HCT116 (cell line): ENCODE results near the gene FAIM2. TPM values are rescaled to one million over a fixed set of nuclear protein-coding genes. Genes with fewer than 3 reads are reported as not detected.

Experiments used
- ATAC-seq: fragments of 200-7000 bp; cut with Tn5 transposase; 2 replicates; pipeline ENCODE4 v1.9.1; 2020; ENCODE audit warnings: mild to moderate bottlenecking, moderate library complexity
- BruUV-seq: library from RNA; stranded (reverse); fragments of 400-500 nt; replicated peaks from 2 replicates; lab custom pipeline; 2021; lab: Mats Ljungman, UMichigan
- CTCF ChIA-PET: fragments of 300-600 bp; sonication (Branson Sonifier 250); formaldehyde crosslinking; loops from one replicate; lab custom pipeline; 2021; ENCODE audit warnings: antibody characterized with exemption; lab: Charles Lee
- POLR2A ChIA-PET: fragments of 300-600, 350-600 bp; sonication (Branson Sonifier 250); formaldehyde crosslinking; loops from one replicate; lab custom pipeline; 2021; ENCODE audit warnings: antibody characterized with exemption; lab: Charles Lee
- RAD21 ChIA-PET, 2 experiments: fragments of 300-600 bp; sonication (Branson Sonifier 250); formaldehyde crosslinking; loops; one replicate each; lab custom pipeline; 2023; ENCODE audit warnings: low total read pairs in 2 of 2; ENCODE audit not compliant: uncharacterized antibody in 2 of 2, unreplicated experiment in 2 of 2, low non-redundant PET in 1 of 2; lab: Charles Lee
- DNase-seq: peaks from one replicate; pipeline ENCODE4 v3.0.0-alpha.2; 2010; ENCODE audit warnings: low read depth, low spot score
- H2AFZ ChIP-seq: fragments of 200-600 bp; shearing (Covaris generic), sonication (generic); 2 replicates; pipeline ENCODE4 v1.6.1; 2017; ENCODE audit warnings: low read depth, mixed run types, mixed read lengths, antibody characterized with exemption, low read length; ENCODE audit not compliant: poor library complexity, severe bottlenecking
- H3K27ac ChIP-seq: 2 replicates; pipeline ENCODE4 v1.5.1; 2012; ENCODE audit warnings: low read depth, low read length
- H3K27me3 ChIP-seq: fragments of 200-600 bp; sonication (generic); 2 replicates; pipeline ENCODE4 v1.6.1; 2016; ENCODE audit warnings: mixed run types, low read length, mixed read lengths; ENCODE audit not compliant: insufficient read depth
- H3K36me3 ChIP-seq, 2 experiments: fragments of 200-500 bp in 1 of 2; fragments of 200-600 bp in 1 of 2; sonication (Bioruptor generic) in 1 of 2; sonication (generic) in 1 of 2; 2 replicates each; pipeline versions ENCODE4 v1.5.1 to v1.6.1; 2014 to 2016; ENCODE audit warnings: low read length in 2 of 2, inconsistent platforms in 1 of 2, mixed read lengths in 1 of 2, mixed run types in 1 of 2; ENCODE audit not compliant: insufficient read depth in 2 of 2, control insufficient read depth in 1 of 2
- H3K4me1 ChIP-seq, 2 experiments: fragments of 200-600 bp in 1 of 2; sonication (generic) in 1 of 2; 2 replicates each; pipeline versions ENCODE4 v1.5.1 to v1.6.1; 2012 to 2017; ENCODE audit warnings: low read length in 2 of 2, inconsistent platforms in 1 of 2, mild to moderate bottlenecking in 1 of 2, mixed read lengths in 1 of 2, mixed run types in 1 of 2, moderate library complexity in 1 of 2; ENCODE audit not compliant: insufficient read depth in 2 of 2, control insufficient read depth in 1 of 2
- H3K4me2 ChIP-seq: fragments of 200-600 bp; sonication (generic); 2 replicates; pipeline ENCODE4 v1.6.1; 2017; ENCODE audit warnings: mixed run types, low read length, mixed read lengths
- H3K4me3 ChIP-seq, 2 experiments: fragments of 200-600 bp in 1 of 2; sonication (generic) in 1 of 2; replicated peaks in 1 of 2; 2 replicates each; pipeline ENCODE4 v1.5.1; 2011 to 2016; ENCODE audit warnings: low read length in 2 of 2, control low read depth in 1 of 2, low read depth in 1 of 2, mild to moderate bottlenecking in 1 of 2, mixed read lengths in 1 of 2, mixed run types in 1 of 2
- H3K79me2 ChIP-seq: fragments of 200-600 bp; sonication (generic); 2 replicates; pipeline ENCODE4 v1.6.1; 2017; ENCODE audit warnings: mild to moderate bottlenecking, mixed run types, low read length, moderate library complexity, mixed read lengths; ENCODE audit not compliant: insufficient read depth
- H3K9ac ChIP-seq: fragments of 200-600 bp; sonication (generic); 2 replicates; pipeline ENCODE4 v1.6.1; 2016; ENCODE audit warnings: low read length, mixed read lengths
- H3K9me2 ChIP-seq: fragments of 200-600 bp; sonication (generic), shearing (Covaris generic); 2 replicates; pipeline ENCODE4 v1.6.1; 2017; ENCODE audit warnings: mixed run types, mild to moderate bottlenecking, moderate library complexity; ENCODE audit not compliant: insufficient read depth
- H3K9me3 ChIP-seq, 2 experiments: fragments of 200-500 bp in 1 of 2; fragments of 200-600 bp in 1 of 2; sonication (Bioruptor generic) in 1 of 2; sonication (generic) in 1 of 2; 2 replicates each; pipeline ENCODE4 v1.6.1; 2014 to 2017; ENCODE audit warnings: low read length in 2 of 2, mixed read lengths in 2 of 2, inconsistent platforms in 1 of 2, low read depth in 1 of 2, mild to moderate bottlenecking in 1 of 2, mixed run types in 1 of 2, moderate library complexity in 1 of 2; ENCODE audit not compliant: control insufficient read depth in 1 of 2, insufficient read depth in 1 of 2
- H4K20me1 ChIP-seq: fragments of 200-600 bp; sonication (generic), shearing (Covaris generic); 2 replicates; pipeline ENCODE4 v1.6.1; 2017; ENCODE audit warnings: mixed run types, mild to moderate bottlenecking, moderate library complexity; ENCODE audit not compliant: insufficient read depth
- ATF3 ChIP-seq: IDR thresholded peaks from 2 replicates; pipeline ENCODE4 v1.6.1; 2012
- CEBPB ChIP-seq: IDR thresholded peaks from 2 replicates; pipeline ENCODE4 v1.6.1; 2012; ENCODE audit warnings: low read depth
- CTCF ChIP-seq, 3 experiments: fragments of 200-600 bp in 1 of 3; sonication (generic) in 1 of 3; IDR thresholded peaks in 2 of 3; conservative IDR thresholded peaks in 1 of 3; 2 replicates each; pipeline ENCODE4 v1.5.1; 2012 to 2017; ENCODE audit warnings: low read depth in 2 of 3, low read length in 2 of 3, antibody characterized with exemption in 1 of 3, borderline replicate concordance in 1 of 3, control low read depth in 1 of 3, mild to moderate bottlenecking in 1 of 3, mixed read lengths in 1 of 3, mixed run types in 1 of 3, moderate library complexity in 1 of 3; ENCODE audit not compliant: insufficient read depth in 1 of 3
- ELF1 ChIP-seq: IDR thresholded peaks from 2 replicates; pipeline ENCODE4 v1.6.1; 2012; ENCODE audit warnings: low read depth, borderline replicate concordance
- EZH2phosphoT487 ChIP-seq: fragments of 200-600 bp; IDR thresholded peaks from 2 replicates; pipeline ENCODE4 v1.6.1; 2018; ENCODE audit warnings: antibody characterized with exemption, borderline replicate concordance
- POLR2AphosphoS5 ChIP-seq: IDR thresholded peaks from 2 replicates; pipeline ENCODE4 v1.6.1; 2011; ENCODE audit warnings: mild to moderate bottlenecking, low read depth, low read length, moderate library complexity
- RAD21 ChIP-seq: IDR thresholded peaks from 2 replicates; pipeline ENCODE4 v1.6.1; 2012; ENCODE audit warnings: low read depth, mild to moderate bottlenecking
- YY1 ChIP-seq: IDR thresholded peaks from 2 replicates; pipeline ENCODE4 v1.6.1; 2011; ENCODE audit warnings: low read length, low read depth, moderate library complexity, mild to moderate bottlenecking; ENCODE audit not compliant: insufficient replicate concordance; ENCODE audit errors: extremely low read depth
- ZBTB33 ChIP-seq: IDR thresholded peaks from 2 replicates; pipeline ENCODE4 v1.6.1; 2011; ENCODE audit warnings: mild to moderate bottlenecking, low read length, moderate library complexity; ENCODE audit not compliant: insufficient replicate concordance; ENCODE audit errors: extremely low read depth
- intact Hi-C: fragments of 100-400 bp; cut with micrococcal nuclease; formaldehyde crosslinking; loops from 2 replicates; pipeline ENCODE4 v1.10.0; 2022
- total RNA-seq: library from RNA; stranded (reverse); gene quantifications from one replicate; pipeline ENCODE4 v1.2.1, GENCODE V29; 2021; ENCODE audit not compliant: unreplicated experiment

Gene FAIM2
- total RNA-seq, 1 experiment from 2014 or later = not detected

GRCh38 chr12:49854976-49855375, 48.7 kb downstream of the FAIM2 start:
- Histone ChIP-seq H3K4me1 (no peaks in the 10 kb centered on the region), H3K4me2 (no peak overlapping the region), H3K79me2 (no peaks in the 10 kb centered on the region), H2AFZ (no peak overlapping the region)
- ATAC-seq = no peak
- TF ChIP-seq YY1 (no peak), EZH2phosphoT487 (no peak), POLR2AphosphoS5 (no peak), ZBTB33 (no peak), ATF3 (no peak)
- TF ChIP-seq, all 23 proteins: peak for 0
- H3K4me3 ChIP-seq = no peak overlapping the region
- no peaks in the 10 kb centered on the region for H3K9me2 ChIP-seq
- intact Hi-C loops = no loop called here
- no TSS peak for BruUV-seq
- no peaks in the 10 kb centered on the region for H4K20me1 ChIP-seq
- no peak overlapping the region for H3K27ac ChIP-seq
- H3K9ac ChIP-seq = no peak overlapping the region
- no peak for DNase-seq
- H3K36me3 ChIP-seq = no peaks in the 10 kb centered on the region
- CTCF ChIA-PET = no interaction called here
- POLR2A ChIA-PET = no interaction called here
- RAD21 ChIA-PET = no interaction called here
- H3K27me3 ChIP-seq = no peaks in the 10 kb centered on the region
- no peaks in the 10 kb centered on the region for H3K9me3 ChIP-seq

- BruUV-seq = no TSS peak
- ATAC-seq = no peak
- Histone ChIP-seq H3K9ac (no peak overlapping the region), H3K4me1 (no peaks in the 10 kb centered on the region), H3K4me2 (no peak overlapping the region), H3K9me3 (no peaks in the 10 kb centered on the region), H2AFZ (no peak overlapping the region), H3K4me3 (no peak overlapping the region), H3K36me3 (no peaks in the 10 kb centered on the region), H3K79me2 (no peaks in the 10 kb centered on the region), H3K9me2 (0 out of 2 replicates have a peak, but pooled peaks cover 2% of the 10 kb centered on the region), H4K20me1 (no peaks in the 10 kb centered on the region), H3K27ac (no peak overlapping the region), H3K27me3 (no peaks in the 10 kb centered on the region)
- RAD21 ChIA-PET = no interaction called here
- intact Hi-C loops = no loop called here
- DNase-seq = no peak
- CTCF ChIA-PET = no interaction called here
- POLR2A ChIA-PET = no interaction called here
- TF ChIP-seq CTCF (IDR thresholded peaks at IDR 0.05 in 2 of 3, conservative IDR thresholded peaks at IDR 0.05 in 1 of 3; ENCODE audit: borderline replicate concordance in 1 of 3, insufficient read depth in 1 of 3, low read depth in 2 of 3, low read length in 2 of 3) (no peak), ELF1 (no peak), ATF3 (no peak), CEBPB (no peak), EZH2phosphoT487 (no peak), RAD21 (no peak), ZBTB33 (no peak)
Observed at GRCh38 chr12:49853671-49854070, 50.0 kb downstream of the FAIM2 start.
